HT-29 (cell line): Measurements from ENCODE around the gene ZNF678. TPM values are rescaled to one million over a fixed set of nuclear protein-coding genes. Genes with fewer than 3 reads are reported as not detected.
A peak's percentile ranks its signal among the peaks of the same experiment; 100 is the strongest.
"Not testable (repeated sequence)": the region's sequence is repeated elsewhere in the genome, so short reads cannot be mapped to it uniquely, and the experiment has no call there.

ENCODE experiments used
- DNase-seq: peaks from one replicate; pipeline ENCODE4 v3.0.0-alpha.2; 2015; ENCODE audit warnings: low spot score
- small RNA-seq: library from RNA; depleted of rRNA; stranded (forward); fragments of <200 nt; gene quantifications from one replicate; pipeline ENCODE3, GENCODE V24; 2014
- total RNA-seq: library from RNA; depleted of rRNA; stranded (reverse); fragments of >200 nt; shearing (Covaris generic); gene quantifications from 2 replicates; pipeline ENCODE4 v1.2.3, GENCODE V29; 2014; rRNA removed

Gene ZNF678
- total RNA-seq, 1 experiment from 2014 or later, result 9.3 TPM

DNA sequence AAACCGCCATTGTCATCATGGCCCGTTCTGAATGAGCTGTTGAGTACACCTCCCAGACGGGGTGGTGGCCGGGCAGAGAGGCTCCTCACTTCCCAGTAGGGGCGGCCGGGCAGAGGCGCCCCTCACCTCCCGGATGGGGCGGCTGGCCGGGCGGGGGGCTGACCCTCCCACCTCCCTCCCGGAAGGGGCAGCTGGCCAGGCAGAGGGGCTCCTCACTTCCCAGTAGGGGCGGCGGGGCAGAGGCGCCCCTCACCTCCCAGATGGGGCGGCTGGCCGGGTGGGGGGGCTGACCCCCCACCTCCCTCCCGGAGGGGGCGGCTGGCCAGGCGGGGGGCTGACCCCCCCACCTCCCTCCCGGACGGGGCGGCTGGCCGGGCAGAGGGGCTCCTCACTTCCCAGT, 147.1 kb downstream of the ZNF678 start:
- DNase-seq, result not testable (repeated sequence)

DNA sequence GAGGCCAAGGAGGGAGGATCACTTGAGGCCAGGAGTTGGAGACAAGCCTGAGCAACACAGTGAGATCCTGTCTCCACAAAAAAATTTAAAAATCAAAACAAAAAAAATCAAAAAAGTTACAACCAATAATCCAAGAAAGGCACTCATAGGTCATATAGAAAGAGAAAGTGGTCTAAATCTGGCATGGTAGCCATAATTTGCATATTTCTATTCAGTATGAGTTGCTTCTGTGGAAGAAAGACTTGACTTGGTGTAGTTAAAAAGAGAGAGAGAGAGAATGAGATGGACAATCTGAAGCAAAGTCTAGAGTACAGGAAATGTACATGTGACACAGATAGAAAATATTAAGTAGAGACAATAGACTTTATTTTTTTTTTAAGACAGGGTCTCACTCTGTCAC, 149.3 kb downstream of the ZNF678 start:
- no peak for DNase-seq

DNA sequence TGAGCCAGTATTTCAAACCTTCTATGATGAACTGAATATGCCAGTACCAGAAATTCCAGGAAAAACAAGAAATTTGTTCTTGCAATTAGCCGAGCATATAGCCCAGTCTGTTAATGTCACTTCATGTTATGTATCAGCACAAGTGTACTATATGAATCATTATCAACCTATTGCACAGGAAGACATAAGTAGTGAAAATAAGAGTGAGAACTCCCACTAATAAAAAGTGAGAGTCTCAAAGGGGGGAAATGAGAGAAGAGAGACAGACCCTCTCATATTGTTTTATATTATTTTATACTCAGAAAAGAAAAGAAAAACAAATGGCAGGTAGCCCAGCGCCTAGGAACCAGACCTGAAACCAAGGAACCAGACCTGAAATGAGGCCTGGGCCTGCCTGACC, 155.6 kb downstream of the ZNF678 start:
- DNase-seq, result no peak

DNA sequence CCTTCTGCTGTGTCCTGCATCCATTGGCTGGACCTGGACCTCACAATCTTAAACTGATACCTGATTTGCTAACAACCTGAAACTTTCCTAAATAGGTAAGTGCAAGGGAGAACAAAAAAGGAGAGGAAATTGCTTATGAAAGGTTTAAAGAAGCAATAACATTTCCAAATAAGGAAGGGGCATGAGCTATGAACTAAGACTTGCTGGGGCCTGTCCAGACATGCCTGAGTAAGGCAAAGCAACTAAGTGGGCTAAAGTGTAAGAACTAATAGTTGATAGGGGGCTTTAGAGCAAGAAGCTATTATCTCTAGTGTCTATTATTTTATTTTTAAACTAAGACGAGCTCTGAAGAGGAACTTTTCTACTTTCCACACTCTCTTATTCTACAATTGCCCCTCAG, 160.1 kb downstream of the ZNF678 start:
- no peak for DNase-seq

DNA sequence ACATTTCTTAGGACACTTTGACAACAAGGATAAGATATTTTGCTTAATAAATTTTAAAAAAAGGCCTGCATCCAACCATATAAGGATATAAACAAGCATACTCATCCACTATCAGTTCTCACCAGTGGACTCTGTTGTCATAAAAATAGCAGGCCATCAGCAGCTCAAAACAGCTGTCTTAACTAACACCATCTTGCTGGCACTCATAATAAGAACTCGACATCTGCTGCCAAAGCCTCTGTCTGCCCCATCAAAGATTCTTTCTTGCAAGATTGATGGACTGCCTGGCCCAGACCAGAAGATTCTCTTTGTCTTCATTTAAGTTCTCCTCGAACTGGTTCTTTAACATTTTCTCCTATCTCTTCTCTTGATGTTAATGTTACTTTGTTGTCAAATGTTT, 161.7 kb downstream of the ZNF678 start:
- DNase-seq, result no peak

DNA sequence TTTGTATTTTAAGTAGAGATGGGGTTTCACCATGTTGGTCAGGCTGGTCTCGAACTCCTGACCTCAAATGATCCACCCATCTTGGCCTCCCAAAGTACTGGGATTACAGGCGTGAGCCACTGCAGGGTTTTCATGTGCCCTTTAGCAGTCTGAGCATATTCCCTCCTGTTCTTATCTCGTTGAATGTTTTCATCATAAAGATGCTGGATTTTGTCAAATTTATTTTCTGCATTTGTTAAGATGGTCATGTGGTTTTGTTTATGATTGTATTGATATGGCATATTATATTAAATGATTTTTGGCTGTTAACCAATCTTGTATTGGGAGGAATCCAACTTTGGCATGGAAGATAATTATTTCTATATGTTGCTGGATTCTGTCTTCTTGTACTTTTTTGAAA, 163.0 kb downstream of the ZNF678 start:
- no peak for DNase-seq

Small RNAs within 50 kb of the gene (small RNA-seq; reads per million reads assigned to genes)
- 11.0 reads per million, percentile 88 among the genes with 10 or more reads in this experiment for gene RNA5SP77

Other genes starting within 250 kb of the ZNF678 start
- 16.6 and 17.9 TPM in 2 replicates for gene CDC42BPA, start 245.1 kb upstream of the ZNF678 start, total RNA-seq
- 46.1 and 49.6 TPM in 2 replicates for gene JMJD4, start 171.7 kb downstream of the ZNF678 start, total RNA-seq
- 56.8 and 57.1 TPM in 2 replicates for gene SNAP47, start 171.9 kb downstream of the ZNF678 start, total RNA-seq